Measurements from ENCODE around the gene SRSF6. TPM values are rescaled to one million over a fixed set of nuclear protein-coding genes. Genes with fewer than 3 reads are reported as not detected.
A peak's percentile ranks its signal among the peaks of the same experiment; 100 is the strongest.

The SRSF6 gene
- total RNA-seq, 1 experiment from 2014 or later: 242 TPM

GRCh38 chr20:43467589-43467988, 9.9 kb downstream of the SRSF6 start:
- peaks cover 0 to 4% of the 10 kb centered on the region in 2 experiments; a peak in 1 of 4 replicates for H3K4me1 ChIP-seq (ENCODE audit: control insufficient read depth in 1 of 2, insufficient read depth in 2 of 2, low read length in 2 of 2)
- peaks cover 17% of the 10 kb centered on the region for H4K20me1 ChIP-seq (ENCODE audit: insufficient read depth)
- H3K4me2 ChIP-seq (ENCODE audit: low read length): no peak overlapping the region
- peaks cover 32% of the 10 kb centered on the region for H3K79me2 ChIP-seq (ENCODE audit: insufficient read depth, low read length)
- ChIA-PET POLR2A (no interaction called here), RAD21 (ENCODE audit: low non-redundant PET in 1 of 2, low total read pairs in 2 of 2, uncharacterized antibody in 2 of 2, unreplicated experiment in 2 of 2) (no interaction called here), CTCF (no interaction called here)
- TF ChIP-seq TCF7L2 (IDR thresholded peaks at IDR 0.05; ENCODE audit: borderline replicate concordance, extremely low read depth, insufficient read depth, insufficient read length) (no peak), MAX (IDR thresholded peaks at IDR 0.05) (no peak), ZFX (IDR thresholded peaks at IDR 0.05) (no peak), EZH2 (IDR thresholded peaks at IDR 0.05) (no peak), ZNF274 (IDR thresholded peaks at IDR 0.05; ENCODE audit: low read depth, low read length) (no peak)
- no peak for DNase-seq (ENCODE audit: low read depth, low spot score)
- H3K9me3 ChIP-seq (ENCODE audit: control insufficient read depth in 1 of 2, insufficient read depth in 1 of 2, low read depth in 1 of 2, low read length in 2 of 2): no peaks in the 10 kb centered on the region
- H2AFZ ChIP-seq (ENCODE audit: low read depth, low read length, poor library complexity, severe bottlenecking): no peak overlapping the region
- no peak for ATAC-seq
- H3K27me3 ChIP-seq (ENCODE audit: insufficient read depth, low read length): no peaks in the 10 kb centered on the region
- intact Hi-C loops (cut with micrococcal nuclease): no loop called here
- no peak overlapping the region for H3K9ac ChIP-seq (ENCODE audit: low read length)
- H3K9me2 ChIP-seq (ENCODE audit: insufficient read depth): no peaks in the 10 kb centered on the region
- no peak overlapping the region for H3K4me3 ChIP-seq (replicated peaks in 1 of 2; ENCODE audit: low read depth in 1 of 2, low read length in 2 of 2)
- no peak overlapping the region for H3K27ac ChIP-seq (ENCODE audit: low read depth, low read length)
- peaks cover 25 to 26% of the 10 kb centered on the region in 2 experiments for H3K36me3 ChIP-seq (ENCODE audit: control insufficient read depth in 1 of 2, insufficient read depth in 2 of 2, low read length in 2 of 2)
- BruUV-seq (replicated peaks): no TSS peak

GRCh38 chr20:43472671-43473380, 15.1 kb downstream of the SRSF6 start:
- no peak overlapping the region for H3K9ac ChIP-seq (ENCODE audit: low read length)
- H3K9me3 ChIP-seq (ENCODE audit: control insufficient read depth in 1 of 2, insufficient read depth in 1 of 2, low read depth in 1 of 2, low read length in 2 of 2): no peaks in the 10 kb centered on the region
- no peak overlapping the region for H2AFZ ChIP-seq (ENCODE audit: low read depth, low read length, poor library complexity, severe bottlenecking)
- TF ChIP-seq POLR2AphosphoS5 (IDR thresholded peaks at IDR 0.05; ENCODE audit: low read depth, low read length) (no peak), CTCF (IDR thresholded peaks at IDR 0.05 in 2 of 3, conservative IDR thresholded peaks at IDR 0.05 in 1 of 3; ENCODE audit: borderline replicate concordance in 1 of 3, insufficient read depth in 1 of 3, low read depth in 2 of 3, low read length in 2 of 3) (peak in 1 of 3 experiments; percentile 13; a peak in 1 of 6 replicates)
- POLR2A ChIA-PET: interaction anchor here (1.3 kb wide), 1 partner anchor 15 kb away, joined by 8 read pairs; the partner anchor contains the start of gene SRSF6
- H3K9me2 ChIP-seq (ENCODE audit: insufficient read depth): no peaks in the 10 kb centered on the region
- BruUV-seq (replicated peaks): no TSS peak
- CTCF ChIA-PET: no interaction called here
- H3K4me3 ChIP-seq (replicated peaks in 1 of 2; ENCODE audit: low read depth in 1 of 2, low read length in 2 of 2): no peak overlapping the region
- no peak for ATAC-seq
- H3K4me2 ChIP-seq (ENCODE audit: low read length): no peak overlapping the region
- H3K79me2 ChIP-seq (ENCODE audit: insufficient read depth, low read length): no peaks in the 10 kb centered on the region
- DNase-seq (ENCODE audit: low read depth, low spot score): no peak
- RAD21 ChIA-PET (ENCODE audit: low non-redundant PET in 1 of 2, low total read pairs in 2 of 2, uncharacterized antibody in 2 of 2, unreplicated experiment in 2 of 2): no interaction called here
- peaks cover 0 to 4% of the 10 kb centered on the region in 2 experiments; a peak in 1 of 4 replicates for H3K4me1 ChIP-seq (ENCODE audit: control insufficient read depth in 1 of 2, insufficient read depth in 2 of 2, low read length in 2 of 2)
- H4K20me1 ChIP-seq (ENCODE audit: insufficient read depth): no peaks in the 10 kb centered on the region
- H3K36me3 ChIP-seq (ENCODE audit: control insufficient read depth in 1 of 2, insufficient read depth in 2 of 2, low read length in 2 of 2): 0 out of 4 replicates have a peak, but pooled peaks cover 0 to 3% of the 10 kb centered on the region in 2 experiments
- intact Hi-C loops (cut with micrococcal nuclease): no loop called here
- no peaks in the 10 kb centered on the region for H3K27me3 ChIP-seq (ENCODE audit: insufficient read depth, low read length)
- H3K27ac ChIP-seq (ENCODE audit: low read depth, low read length): no peak overlapping the region

Measured in HCT116 (cell line).